Suprapubic skin (tissue), 4 donors: ENCODE results near the gene CUEDC1. TPM values are rescaled to one million over a fixed set of nuclear protein-coding genes. Genes with fewer than 3 reads are reported as not detected.
A peak's percentile ranks its signal among the peaks of the same experiment; 100 is the strongest.

Experiments used
- DNase-seq, 2 donors: peaks; one replicate each; pipeline ENCODE4 v3.0.0-alpha.2; 2019; ENCODE audit warnings: low spot score in 2 of 2
- H3K27ac ChIP-seq: fragments of 200-600 bp; sonication (generic); one replicate; pipeline ENCODE4 v1.5.1; 2019
- H3K27me3 ChIP-seq: fragments of 200-600 bp; sonication (generic); one replicate; pipeline ENCODE4 v1.5.1; 2019
- H3K36me3 ChIP-seq: fragments of 200-600 bp; sonication (generic); one replicate; pipeline ENCODE4 v1.5.1; 2019
- H3K4me1 ChIP-seq: fragments of 200-600 bp; sonication (generic); one replicate; pipeline ENCODE4 v1.5.1; 2019
- H3K4me3 ChIP-seq: fragments of 200-600 bp; sonication (generic); one replicate; pipeline ENCODE4 v1.5.1; 2019; ENCODE audit warnings: mild to moderate bottlenecking
- H3K9me3 ChIP-seq: fragments of 200-600 bp; sonication (generic); one replicate; pipeline ENCODE4 v1.5.1; 2019
- EP300 ChIP-seq: sonication (generic); formaldehyde crosslinking; IDR thresholded peaks from one replicate; pipeline ENCODE4 v1.6.1; 2017; ENCODE audit warnings: antibody characterized with exemption
- POLR2A ChIP-seq, 2 donors: fragments of 450-650 bp; IDR thresholded peaks; one replicate each; pipeline ENCODE4 v1.6.1; 2017; ENCODE audit warnings: antibody characterized with exemption in 2 of 2, mild to moderate bottlenecking in 2 of 2, moderate library complexity in 2 of 2
- POLR2AphosphoS5 ChIP-seq, 3 donors: sonication (generic); formaldehyde crosslinking; IDR thresholded peaks; one replicate each; pipeline ENCODE4 v1.6.1; 2017; ENCODE audit warnings: antibody characterized with exemption in 3 of 3
- WGBS: methylation state at CpG from one replicate; pipeline ENCODE4 v1.1.5; 2018; 5-methylcytosine and 5-hydroxymethylcytosine counted together
- total RNA-seq, 4 donors: library from RNA; depleted of rRNA; stranded (reverse); fragments of >200 nt; gene quantifications; one replicate each; pipeline ENCODE4 v1.1.0, GENCODE V29; 2016
- TF ChIP-seq, protein P1 (sequence below), 2 donors: fragments of 200-600 bp in 1 of 2; fragments of 450-650 bp in 1 of 2; sonication (generic) in 1 of 2; IDR thresholded peaks; one replicate each; pipeline ENCODE4 v1.5.1; 2016 to 2019; ENCODE audit warnings: antibody characterized with exemption in 2 of 2, mild to moderate bottlenecking in 1 of 2, moderate library complexity in 1 of 2

Gene CUEDC1
- total RNA-seq, 4 donors from 2014 or later: 5.1 to 34.2 (median 12.8) TPM

DNA sequence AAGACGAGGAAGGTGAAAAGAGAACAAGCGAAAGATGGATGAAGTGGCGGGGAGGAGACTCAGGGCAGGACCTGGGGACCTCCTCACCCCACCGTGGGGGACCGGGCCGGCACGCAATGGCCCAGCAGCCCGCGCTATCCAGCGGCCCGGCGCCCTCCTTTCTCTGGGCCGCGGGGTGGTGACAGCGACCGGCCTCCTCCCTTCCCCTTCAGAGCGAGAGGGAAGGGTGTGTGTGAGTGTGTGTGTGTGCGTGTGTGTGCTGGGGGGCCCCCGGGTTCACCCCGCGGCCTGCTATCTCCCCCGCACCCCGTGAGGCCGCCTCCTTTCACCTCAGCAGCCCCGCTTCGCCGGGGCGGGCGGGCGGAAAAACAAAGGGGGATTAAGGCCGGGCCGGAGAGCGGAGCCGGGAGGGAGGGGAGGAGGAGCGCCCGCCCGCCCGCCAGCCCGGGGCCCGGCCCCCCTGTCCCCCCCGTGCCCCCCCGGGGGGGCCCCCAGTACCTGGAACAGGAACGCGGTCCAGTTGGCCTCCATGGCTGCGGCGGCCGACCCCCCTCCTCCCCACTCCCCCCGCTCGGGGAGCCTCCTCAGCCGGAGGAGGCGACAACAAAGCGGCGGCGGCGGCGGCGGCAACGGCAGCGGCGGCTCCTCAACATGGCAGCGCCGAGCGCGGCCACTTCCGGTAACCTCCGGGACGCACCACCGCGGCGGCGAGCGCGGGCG is 32.5 kb upstream of the CUEDC1 start, which contains the start of gene VEZF1:
TSS of gene VEZF1 (minus strand) at position 674 of the 720 bp plus-strand sequence. CDS start at position 531, 143 bp downstream.
- Histone ChIP-seq H3K36me3 (peaks cover 3% of the 10 kb centered on the region), H3K4me1 (peaks cover 54% of the 10 kb centered on the region), H3K9me3 (no peaks in the 10 kb centered on the region), H3K27me3 (no peaks in the 10 kb centered on the region), H3K27ac (peak within 1 kb of the TSS; percentile 96), H3K4me3 (peak within 1 kb of the TSS; percentile 94)
- WGBS: 0% methylated on average over 43 of the region's 74 CpGs
- TF ChIP-seq POLR2AphosphoS5 (IDR thresholded peaks at IDR 0.05): no peak
- TF ChIP-seq POLR2A (IDR thresholded peaks at IDR 0.05): peak in 1 of 2 donors; percentile 21
- DNase-seq: peak; percentile 84 to 92

DNA sequence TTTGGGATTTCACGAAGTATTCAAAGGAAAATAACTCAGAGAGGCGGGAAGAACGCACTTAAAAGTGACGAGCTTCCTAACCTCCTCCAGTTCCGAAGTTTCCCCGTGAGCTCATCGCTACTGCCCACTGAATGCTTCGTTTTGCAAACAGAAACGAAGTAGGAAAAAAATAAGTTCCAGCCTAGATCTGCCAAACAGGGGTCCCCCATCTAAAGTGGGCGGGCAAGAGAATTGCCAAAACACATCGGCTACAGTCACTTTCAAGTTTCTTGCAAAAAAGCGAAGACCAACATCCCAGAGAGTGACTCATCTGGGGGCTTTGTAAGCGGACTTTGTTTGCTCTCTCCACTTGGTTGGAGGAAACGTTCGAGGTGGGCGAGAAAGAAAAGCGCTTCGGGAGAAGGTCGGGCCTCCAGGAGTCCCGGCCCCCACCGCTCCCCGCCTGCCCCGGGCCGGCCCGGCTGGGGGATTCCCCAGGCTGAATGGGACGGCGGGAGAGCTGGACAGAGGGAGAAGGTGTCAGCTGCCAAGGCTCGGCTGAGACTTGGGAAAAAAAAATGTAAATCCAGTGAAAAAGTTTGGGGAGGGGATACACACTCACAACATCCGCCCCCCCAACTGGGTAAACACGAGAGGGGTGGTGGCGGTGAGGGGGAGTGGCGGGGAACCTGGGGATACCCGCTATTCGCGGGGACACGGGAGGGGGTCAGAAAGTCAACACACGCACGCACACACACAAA is 31.8 kb upstream of the CUEDC1 start:
- H3K4me3 ChIP-seq: peak overlapping the region; percentile 94
- peaks cover 9% of the 10 kb centered on the region for H3K36me3 ChIP-seq
- H3K27me3 ChIP-seq: no peaks in the 10 kb centered on the region
- peak overlapping the region; percentile 96 for H3K27ac ChIP-seq
- no peak for DNase-seq
- TF ChIP-seq EP300: no peak
- TF ChIP-seq POLR2AphosphoS5 (IDR thresholded peaks at IDR 0.05): no peak
- TF ChIP-seq, protein P1, sequence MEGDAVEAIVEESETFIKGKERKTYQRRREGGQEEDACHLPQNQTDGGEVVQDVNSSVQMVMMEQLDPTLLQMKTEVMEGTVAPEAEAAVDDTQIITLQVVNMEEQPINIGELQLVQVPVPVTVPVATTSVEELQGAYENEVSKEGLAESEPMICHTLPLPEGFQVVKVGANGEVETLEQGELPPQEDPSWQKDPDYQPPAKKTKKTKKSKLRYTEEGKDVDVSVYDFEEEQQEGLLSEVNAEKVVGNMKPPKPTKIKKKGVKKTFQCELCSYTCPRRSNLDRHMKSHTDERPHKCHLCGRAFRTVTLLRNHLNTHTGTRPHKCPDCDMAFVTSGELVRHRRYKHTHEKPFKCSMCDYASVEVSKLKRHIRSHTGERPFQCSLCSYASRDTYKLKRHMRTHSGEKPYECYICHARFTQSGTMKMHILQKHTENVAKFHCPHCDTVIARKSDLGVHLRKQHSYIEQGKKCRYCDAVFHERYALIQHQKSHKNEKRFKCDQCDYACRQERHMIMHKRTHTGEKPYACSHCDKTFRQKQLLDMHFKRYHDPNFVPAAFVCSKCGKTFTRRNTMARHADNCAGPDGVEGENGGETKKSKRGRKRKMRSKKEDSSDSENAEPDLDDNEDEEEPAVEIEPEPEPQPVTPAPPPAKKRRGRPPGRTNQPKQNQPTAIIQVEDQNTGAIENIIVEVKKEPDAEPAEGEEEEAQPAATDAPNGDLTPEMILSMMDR (IDR thresholded peaks at IDR 0.05): no peak
- no peak for TF ChIP-seq POLR2A (IDR thresholded peaks at IDR 0.05)
- under 1% methylated on average over 38 of the region's 38 CpGs for WGBS
- H3K9me3 ChIP-seq: no peaks in the 10 kb centered on the region
- H3K4me1 ChIP-seq: peaks cover 62% of the 10 kb centered on the region

DNA sequence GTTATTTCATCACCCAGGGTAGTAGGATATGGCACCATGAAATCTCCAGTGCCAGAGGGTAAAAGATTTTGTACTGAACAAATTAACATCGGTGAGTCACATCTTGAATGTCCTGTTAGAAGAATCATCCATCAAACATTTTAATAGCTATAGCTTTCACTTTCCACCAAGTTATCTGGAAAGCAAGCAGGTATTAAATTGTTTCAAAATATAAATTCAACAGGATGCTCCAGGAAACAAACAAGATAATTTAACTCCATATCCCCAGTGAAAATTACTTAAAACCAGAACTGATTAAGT is 30.4 kb upstream of the CUEDC1 start:
- Histone ChIP-seq H3K27ac (no peak overlapping the region), H3K4me1 (peaks cover 67% of the 10 kb centered on the region), H3K9me3 (no peaks in the 10 kb centered on the region), H3K4me3 (peak overlapping the region; percentile 9), H3K36me3 (peaks cover 16% of the 10 kb centered on the region), H3K27me3 (no peaks in the 10 kb centered on the region)
- TF ChIP-seq EP300: no peak
- DNase-seq: no peak
- 7% methylated on average over 1 of the region's 1 CpG for WGBS

DNA sequence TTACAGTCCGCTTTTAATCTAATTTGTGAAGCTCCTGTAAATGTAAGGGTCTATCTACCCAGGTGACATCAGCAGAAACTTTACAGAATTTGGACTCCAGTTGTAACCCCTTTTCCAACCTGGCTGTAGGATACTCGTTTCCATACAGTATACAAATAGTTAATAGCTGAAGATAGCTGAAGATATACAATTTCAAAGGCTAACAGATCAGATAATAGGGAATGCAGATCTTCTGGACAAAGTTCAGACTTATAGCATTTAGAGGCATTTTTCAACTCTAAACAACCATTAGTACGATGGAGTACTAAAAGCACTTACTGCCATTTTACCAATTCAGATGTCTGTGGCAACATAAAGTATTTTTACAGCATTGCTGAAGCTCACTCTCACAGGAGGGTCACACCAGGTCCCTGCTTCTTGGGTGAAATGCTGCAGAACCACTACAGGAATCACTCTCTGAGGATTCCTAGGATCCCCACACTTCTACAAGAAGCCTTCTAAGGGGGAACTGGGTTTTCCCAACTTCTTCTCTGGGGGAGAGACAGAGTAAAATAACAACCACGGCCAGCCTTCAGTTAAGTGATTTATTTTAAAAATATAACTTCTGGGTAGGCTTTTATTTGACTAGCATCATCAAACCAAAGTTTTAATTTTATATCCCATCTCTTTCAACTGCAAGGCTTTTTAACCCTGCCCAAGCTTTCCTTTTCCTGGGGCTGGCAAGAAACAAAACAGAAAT is 29.9 kb upstream of the CUEDC1 start:
- no peak for DNase-seq
- Histone ChIP-seq H3K9me3 (no peaks in the 10 kb centered on the region), H3K36me3 (peaks cover 21% of the 10 kb centered on the region), H3K27ac (peak overlapping the region; percentile 23), H3K27me3 (no peaks in the 10 kb centered on the region), H3K4me1 (peaks cover 67% of the 10 kb centered on the region), H3K4me3 (peak overlapping the region; percentile 9)
- TF ChIP-seq EP300 (no peak), POLR2AphosphoS5 (IDR thresholded peaks at IDR 0.05) (no peak), POLR2A (IDR thresholded peaks at IDR 0.05) (no peak)
- TF ChIP-seq, protein P1 (IDR thresholded peaks at IDR 0.05): no peak
- 44% methylated on average over 4 of the region's 4 CpGs for WGBS

DNA sequence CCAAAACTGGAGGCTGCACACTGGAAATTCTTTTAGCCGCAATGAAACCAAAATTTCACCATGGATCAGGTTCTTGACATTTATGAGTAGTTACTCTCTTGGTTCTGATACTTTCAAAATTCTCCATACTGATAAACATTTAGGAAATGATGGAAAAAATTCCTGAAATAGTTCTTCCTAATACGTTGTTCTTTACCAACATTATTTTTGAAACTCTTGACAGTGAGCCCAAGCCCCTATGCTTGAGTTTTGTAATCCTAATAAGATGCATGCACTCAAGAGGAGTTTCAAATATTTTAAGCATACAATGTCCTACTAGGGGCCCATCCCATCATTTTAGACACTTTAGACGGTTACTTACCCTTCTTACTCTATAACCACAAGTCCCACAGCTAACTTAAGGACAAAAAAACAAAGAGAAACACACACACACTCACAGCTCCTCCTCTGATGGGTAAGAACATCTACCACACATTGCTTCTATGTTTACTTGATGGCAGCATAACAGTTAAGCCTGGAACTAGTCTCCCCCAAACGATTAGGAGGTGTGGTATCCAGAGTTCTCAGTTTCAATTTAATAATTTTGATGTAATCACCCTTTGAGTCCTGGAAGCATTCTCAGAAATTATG is 29.2 kb upstream of the CUEDC1 start:
- Histone ChIP-seq H3K27ac (no peak overlapping the region), H3K4me1 (peaks cover 65% of the 10 kb centered on the region), H3K27me3 (no peaks in the 10 kb centered on the region), H3K36me3 (peaks cover 28% of the 10 kb centered on the region), H3K9me3 (no peaks in the 10 kb centered on the region), H3K4me3 (no peak overlapping the region)
- no peak for TF ChIP-seq POLR2AphosphoS5 (IDR thresholded peaks at IDR 0.05)
- TF ChIP-seq POLR2A (IDR thresholded peaks at IDR 0.05): no peak
- TF ChIP-seq EP300: no peak
- 46% methylated on average over 4 of the region's 4 CpGs for WGBS
- DNase-seq: no peak

DNA sequence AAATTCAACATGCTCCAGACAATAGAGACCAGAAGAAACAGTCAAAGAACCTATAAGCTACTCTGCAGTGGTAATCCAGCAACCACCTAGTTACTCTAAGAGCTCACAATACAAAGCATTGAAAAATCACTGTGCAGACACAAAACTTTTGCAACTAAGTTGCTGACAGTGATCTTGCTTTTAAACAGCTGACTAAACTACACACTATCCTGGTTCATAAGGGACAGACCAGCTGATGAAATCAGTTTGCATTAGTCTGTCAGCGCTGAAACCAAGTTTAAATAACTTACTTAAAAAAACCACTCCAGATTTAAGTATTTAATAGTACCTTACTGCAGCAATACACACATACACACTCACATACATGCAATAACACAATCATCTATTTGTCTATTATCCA is 28.2 kb upstream of the CUEDC1 start:
- no peaks in the 10 kb centered on the region for H3K27me3 ChIP-seq
- WGBS: 90% methylated on average over 1 of the region's 1 CpG
- no peak for DNase-seq
- H3K27ac ChIP-seq: no peak overlapping the region
- H3K36me3 ChIP-seq: peaks cover 37% of the 10 kb centered on the region
- H3K9me3 ChIP-seq: no peaks in the 10 kb centered on the region
- TF ChIP-seq EP300: no peak
- no peak for TF ChIP-seq POLR2AphosphoS5 (IDR thresholded peaks at IDR 0.05)
- TF ChIP-seq POLR2A (IDR thresholded peaks at IDR 0.05): no peak
- TF ChIP-seq, protein P1 (IDR thresholded peaks at IDR 0.05): no peak
- H3K4me1 ChIP-seq: peaks cover 56% of the 10 kb centered on the region
- no peak overlapping the region for H3K4me3 ChIP-seq
